HG02571 (cell line): ENCODE data around the gene ATG7.

Experiments used
- ATAC-seq: cut with Tn5 transposase; IDR thresholded peaks from one replicate; pipeline ENCODE4 v1.9.1; 2021; ENCODE audit warnings: mild to moderate bottlenecking, moderate library complexity; ENCODE audit not compliant: unreplicated experiment

Gene ATG7

DNA sequence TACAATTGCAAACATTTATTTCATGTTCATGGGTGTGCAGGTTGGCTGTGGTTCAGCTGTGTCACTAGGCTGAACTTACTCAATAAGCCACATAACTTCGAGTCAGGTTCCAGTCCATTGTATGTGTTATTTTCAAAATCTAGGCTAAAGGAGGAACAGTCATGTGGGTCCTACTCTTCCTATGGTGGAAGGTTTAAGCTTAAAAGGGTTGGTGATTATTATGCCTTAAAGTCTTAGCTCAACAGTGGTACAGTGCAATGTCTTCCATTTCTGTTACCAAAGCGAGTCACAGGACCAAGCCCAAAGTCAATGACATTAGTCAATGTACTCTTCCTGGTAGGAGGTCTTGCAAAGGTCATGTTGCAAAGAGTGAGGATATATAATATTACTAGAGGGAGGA lies 78.2 kb downstream of the ATG7 start:
- no peak for ATAC-seq

DNA sequence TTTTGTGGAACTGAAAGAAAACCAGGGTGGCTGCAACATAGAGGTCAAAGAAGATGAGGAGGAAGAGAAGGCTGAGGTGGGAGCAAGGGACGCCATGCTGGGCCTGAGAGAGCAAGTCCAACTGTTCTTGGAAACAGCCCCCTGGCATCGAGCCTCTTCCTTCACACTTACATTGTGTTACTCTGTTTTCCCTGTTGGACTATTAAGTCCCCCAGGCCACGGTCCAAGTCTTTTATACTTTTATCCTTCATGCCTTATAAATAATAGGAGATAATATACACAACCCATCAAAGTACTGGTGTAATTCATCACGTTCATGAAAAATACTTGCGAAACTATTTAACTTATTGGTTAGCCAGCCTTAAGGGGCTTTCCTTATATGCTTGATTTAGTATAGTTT lies 79.3 kb downstream of the ATG7 start:
- no peak for ATAC-seq

DNA sequence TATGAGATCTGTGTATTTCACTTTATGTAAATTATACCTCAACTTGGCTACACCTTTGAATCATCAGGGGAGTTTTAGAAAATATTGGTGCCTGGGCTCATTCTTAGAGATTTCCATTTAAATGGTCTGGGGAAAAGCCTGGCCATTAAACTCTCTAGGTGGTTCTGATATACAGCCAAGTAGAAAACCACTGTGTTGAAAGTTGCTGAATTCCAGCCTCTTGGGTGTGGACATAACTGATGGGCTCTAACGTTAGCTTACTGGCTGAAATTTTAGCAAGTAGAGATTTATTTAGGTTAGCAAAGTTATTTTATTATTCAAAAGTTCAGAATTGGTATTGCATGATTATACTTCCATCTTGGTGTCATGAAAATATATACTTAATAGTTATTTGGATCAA lies 84.1 kb downstream of the ATG7 start:
- no peak for ATAC-seq

DNA sequence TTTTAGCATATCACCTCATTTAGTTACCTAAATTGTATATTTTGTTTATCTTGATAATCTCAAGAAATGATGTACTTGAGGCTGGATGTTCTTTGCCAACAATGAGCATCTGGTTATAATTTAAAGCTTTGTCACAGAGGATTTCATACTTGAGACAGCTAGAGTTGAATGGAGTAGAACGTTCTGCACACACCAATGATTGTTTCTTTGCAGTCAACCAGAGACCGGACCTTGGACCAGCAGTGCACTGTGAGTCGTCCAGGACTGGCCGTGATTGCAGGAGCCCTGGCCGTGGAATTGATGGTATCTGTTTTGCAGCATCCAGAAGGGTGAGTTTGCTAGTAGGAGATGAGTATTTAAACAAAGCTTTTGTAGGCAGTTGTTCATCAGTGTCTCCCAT lies 90.4 kb downstream of the ATG7 start:
- no peak for ATAC-seq

- ATAC-seq: no peak
These were observed 91.5 kb downstream of the ATG7 start for GRCh38 chr3:11363715-11364114.

GRCh38 chr3:11364181-11364580 lies 92.0 kb downstream of the ATG7 start:
- no peak for ATAC-seq

GRCh38 chr3:11367143-11367693 lies 95.0 kb downstream of the ATG7 start:
- no peak for ATAC-seq

DNA sequence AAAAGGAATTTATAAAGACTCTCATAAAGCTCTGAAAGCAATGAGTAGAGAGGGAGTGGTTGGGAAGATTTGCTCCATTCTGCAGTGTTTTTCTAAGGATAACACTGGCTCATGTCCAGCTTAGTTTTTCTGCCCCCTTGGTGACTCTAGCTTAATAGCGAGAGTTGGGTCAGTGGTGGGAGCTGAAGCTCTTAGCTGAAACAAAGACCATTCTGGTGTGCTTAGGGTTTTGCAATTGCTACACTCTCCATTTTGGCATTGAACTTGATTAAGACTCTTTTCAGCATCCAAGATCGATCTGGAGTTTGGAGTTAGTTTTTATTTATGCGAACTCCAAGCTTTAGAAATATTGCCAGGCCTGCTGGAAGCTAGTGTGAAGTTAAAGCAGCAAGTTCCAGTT lies 98.0 kb downstream of the ATG7 start:
- no peak for ATAC-seq

GRCh38 chr3:11370966-11371365 lies 98.8 kb downstream of the ATG7 start:
- ATAC-seq: no peak

- ATAC-seq: no peak
These were observed 99.5 kb downstream of the ATG7 start for GRCh38 chr3:11371747-11372146.

GRCh38 chr3:11373235-11373634 lies 101.0 kb downstream of the ATG7 start:
- ATAC-seq: no peak

- ATAC-seq: no peak
These were observed 101.5 kb downstream of the ATG7 start for GRCh38 chr3:11373654-11374053.

- no peak for ATAC-seq
These were observed 103.3 kb downstream of the ATG7 start for GRCh38 chr3:11375333-11376088.

- ATAC-seq: no peak
These were observed 105.5 kb downstream of the ATG7 start for GRCh38 chr3:11377719-11378118.

DNA sequence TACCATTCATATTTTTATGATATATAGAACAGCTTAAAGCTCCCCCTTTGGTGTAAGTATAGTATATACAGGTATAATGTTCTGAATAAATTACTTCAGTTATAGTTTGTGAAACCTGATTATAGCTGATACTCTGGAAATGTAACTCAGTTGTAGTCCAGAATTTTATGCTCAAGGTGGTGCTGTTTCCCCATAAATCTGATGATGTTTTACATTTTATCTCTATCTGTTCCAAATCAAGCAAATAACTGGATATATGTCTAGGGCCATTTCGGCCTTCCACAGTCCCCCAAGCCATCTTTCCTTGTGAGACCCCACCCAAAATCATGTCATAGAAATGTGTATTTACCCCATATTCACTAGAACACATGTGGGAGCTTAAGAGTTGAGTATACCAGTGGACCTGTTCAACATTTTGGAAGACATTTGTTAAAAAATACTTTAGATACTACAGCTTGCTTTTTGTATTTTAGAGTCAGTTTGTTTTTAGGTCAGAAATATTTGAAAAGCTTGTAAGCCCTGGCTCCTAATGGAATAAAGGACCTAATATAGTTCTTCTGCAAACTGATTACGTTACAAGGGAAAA lies 107.1 kb downstream of the ATG7 start:
- no peak for ATAC-seq

- no peak for ATAC-seq
These were observed 107.9 kb downstream of the ATG7 start for GRCh38 chr3:11379824-11380701.

DNA sequence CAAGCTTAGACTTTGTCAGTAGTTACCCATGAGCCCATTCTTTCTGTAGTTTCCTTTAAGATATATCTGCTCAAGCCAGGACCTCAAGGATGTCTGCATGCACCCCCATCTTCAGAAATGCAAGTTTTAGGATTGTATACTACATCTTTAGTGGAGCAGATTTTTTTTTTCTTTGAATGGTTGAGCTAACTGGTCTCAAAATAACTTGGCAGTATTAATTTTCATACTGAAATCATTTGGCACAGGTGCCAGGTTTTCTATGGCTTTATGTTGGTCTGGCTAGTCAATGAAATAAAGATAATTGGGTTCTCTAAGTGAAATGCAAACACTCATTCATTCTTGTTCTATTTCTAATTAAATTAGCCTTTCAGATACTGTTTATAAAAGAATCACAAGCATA lies 108.9 kb downstream of the ATG7 start:
- ATAC-seq: no peak

DNA sequence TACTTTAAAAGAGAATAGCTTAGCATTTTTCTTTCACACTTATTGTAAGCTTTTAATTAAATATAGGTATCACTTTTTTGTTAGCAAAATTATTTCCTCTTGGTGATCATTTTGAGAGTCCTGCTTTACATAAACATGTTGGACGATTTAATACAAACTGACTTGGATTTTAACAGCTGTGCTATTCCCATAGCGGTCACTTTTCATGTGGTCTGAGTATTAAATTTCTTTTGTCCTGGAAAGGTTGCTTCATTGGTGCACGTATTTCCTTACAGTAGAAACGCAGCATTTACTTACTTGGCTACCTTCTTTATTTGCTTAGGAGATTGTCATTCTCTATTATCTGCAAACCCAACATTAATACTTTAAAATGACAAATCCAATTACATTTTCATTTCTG lies 109.4 kb downstream of the ATG7 start:
- ATAC-seq: no peak

DNA sequence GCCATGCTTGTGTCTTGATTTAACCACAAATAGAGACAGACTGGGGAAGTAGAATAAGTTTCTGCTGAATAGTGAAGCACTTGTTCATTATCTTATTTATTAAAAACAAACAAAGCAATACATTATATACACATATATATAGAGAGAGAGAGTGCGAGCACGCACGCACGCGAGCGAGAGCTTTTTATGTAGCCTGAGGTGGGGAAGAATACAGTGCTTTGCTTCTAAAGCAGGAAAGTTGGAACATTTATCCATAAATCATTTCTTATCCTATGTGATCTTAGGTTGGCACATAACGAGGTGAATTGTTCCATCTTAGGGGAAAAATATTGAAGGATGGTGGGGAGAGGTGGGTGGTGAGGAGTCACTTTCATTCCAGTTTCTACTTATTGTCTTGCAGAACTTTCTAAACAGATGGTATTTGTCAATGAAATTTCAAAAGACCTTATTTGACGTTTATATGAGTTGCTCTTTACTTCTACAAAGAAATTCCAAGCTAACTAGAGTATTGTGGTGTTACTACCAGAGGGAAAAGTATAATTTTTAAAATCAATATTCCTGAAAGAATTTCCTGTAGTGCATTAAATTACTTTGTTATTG lies 110.0 kb downstream of the ATG7 start:
- no peak for ATAC-seq

- no peak for ATAC-seq
These were observed 111.9 kb downstream of the ATG7 start for GRCh38 chr3:11384074-11384473.

GRCh38 chr3:11385326-11385725 lies 113.1 kb downstream of the ATG7 start:
- ATAC-seq: no peak
